Stimulated activated CD8-positive, alpha-beta memory T cell treated with anti-CD3 and anti-CD28 coated beads, Interleukin-12 subunit alpha, Interleukin-12 subunit beta, amount 100 ng/mL, for 24 hours (primary cell): ENCODE measurements around the gene EGFL7.

Source experiments
- DNase-seq: peaks from one replicate; pipeline ENCODE4 v3.0.0-alpha.2; 2020; ENCODE audit errors: extremely low read depth

The EGFL7 gene

GRCh38 chr9:136659861-136660784 is 2.6 kb upstream of the EGFL7 start:
- no peak for DNase-seq

GRCh38 chr9:136660971-136661550 is 1.7 kb upstream of the EGFL7 start:
- DNase-seq, result no peak

GRCh38 chr9:136661641-136662325 is 933 bp upstream of the EGFL7 start:
- DNase-seq, result no peak

- DNase-seq, result no peak
These were observed 425 bp upstream of the EGFL7 start for GRCh38 chr9:136662326-136662655.

GRCh38 chr9:136664000-136664915 is 1.5 kb downstream of the EGFL7 start:
- DNase-seq, result no peak

- DNase-seq, result no peak
These were observed 2.5 kb downstream of the EGFL7 start for GRCh38 chr9:136665111-136665703.

GRCh38 chr9:136665704-136666371 is 3.1 kb downstream of the EGFL7 start:
- no peak for DNase-seq

GRCh38 chr9:136666372-136667213 is 3.9 kb downstream of the EGFL7 start:
- no peak for DNase-seq

- no peak for DNase-seq
These were observed 4.7 kb downstream of the EGFL7 start for GRCh38 chr9:136667214-136667939.

- no peak for DNase-seq
These were observed 5.4 kb downstream of the EGFL7 start for GRCh38 chr9:136667940-136668760.

- no peak for DNase-seq
These were observed 6.5 kb downstream of the EGFL7 start for GRCh38 chr9:136668983-136669790.

GRCh38 chr9:136669791-136670464 is 7.2 kb downstream of the EGFL7 start:
- DNase-seq, result no peak

GRCh38 chr9:136670576-136671253 is 8.0 kb downstream of the EGFL7 start:
- no peak for DNase-seq

- DNase-seq, result no peak
These were observed 8.5 kb downstream of the EGFL7 start for GRCh38 chr9:136671254-136671614.

- no peak for DNase-seq
These were observed 9.1 kb downstream of the EGFL7 start for GRCh38 chr9:136671646-136672430.
